GM15510 (cell line): ENCODE data around the gene PPP2R2B.

Experiments
- POLR2A ChIP-seq: IDR thresholded peaks from 3 replicates; pipeline ENCODE4 v1.6.1; 2011; ENCODE audit warnings: borderline replicate concordance; ENCODE audit not compliant: insufficient read length; ENCODE audit errors: extremely low read depth

Gene PPP2R2B

DNA sequence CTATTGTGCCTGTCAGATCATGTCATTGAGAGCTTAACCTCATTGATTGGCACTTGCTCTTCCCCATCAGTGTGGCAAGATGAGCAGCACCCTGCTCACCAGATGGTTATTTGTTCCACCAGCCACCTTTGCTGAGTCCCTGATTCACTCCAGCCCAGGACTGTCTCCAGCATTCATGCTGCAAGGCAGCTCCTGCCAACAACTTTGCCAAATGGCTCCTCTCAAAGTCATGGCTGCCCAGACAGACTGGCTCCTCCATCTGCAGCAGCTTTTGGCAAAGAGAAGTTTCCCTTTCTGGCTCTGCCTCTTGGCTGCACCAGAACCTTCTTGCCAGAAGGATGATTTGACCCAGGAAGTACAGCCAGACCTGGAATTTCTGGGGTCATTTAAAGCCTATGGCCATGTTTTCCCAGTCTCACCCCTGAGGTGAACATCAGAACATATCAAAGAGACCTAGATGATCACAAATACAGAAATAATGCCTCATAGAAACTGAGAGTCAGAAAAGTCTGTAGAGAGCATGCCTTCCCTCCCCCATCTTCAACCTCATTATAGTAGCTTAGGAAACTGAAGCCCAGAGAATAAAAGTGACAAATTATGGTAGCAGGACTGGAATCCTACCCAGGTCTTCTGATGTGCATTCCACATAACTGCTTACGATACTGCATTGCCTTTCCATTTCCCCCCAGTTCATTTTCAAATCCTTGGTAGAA lies 10.4 kb downstream of the PPP2R2B start:
- no peak for TF ChIP-seq POLR2A

DNA sequence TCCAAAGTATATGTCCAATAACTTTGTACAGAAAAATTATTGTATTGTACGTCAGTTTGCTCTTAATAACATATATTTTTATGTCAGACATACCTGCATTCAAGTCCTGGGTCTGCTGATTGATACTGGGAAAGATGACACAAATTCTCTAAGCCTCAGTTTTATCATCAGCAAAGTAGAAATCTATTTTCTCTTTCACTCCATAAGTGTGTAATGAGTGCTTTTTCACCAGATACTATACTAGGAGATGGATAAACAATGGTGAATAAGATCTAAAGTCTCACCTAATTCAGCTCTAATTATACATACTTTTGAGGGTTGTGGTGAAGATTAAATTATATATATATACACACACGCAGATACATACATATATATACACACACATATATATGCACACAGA lies 12.3 kb downstream of the PPP2R2B start:
- TF ChIP-seq POLR2A, result no peak

GRCh38 chr5:146862641-146863040 lies 15.9 kb downstream of the PPP2R2B start:
- no peak for TF ChIP-seq POLR2A

DNA sequence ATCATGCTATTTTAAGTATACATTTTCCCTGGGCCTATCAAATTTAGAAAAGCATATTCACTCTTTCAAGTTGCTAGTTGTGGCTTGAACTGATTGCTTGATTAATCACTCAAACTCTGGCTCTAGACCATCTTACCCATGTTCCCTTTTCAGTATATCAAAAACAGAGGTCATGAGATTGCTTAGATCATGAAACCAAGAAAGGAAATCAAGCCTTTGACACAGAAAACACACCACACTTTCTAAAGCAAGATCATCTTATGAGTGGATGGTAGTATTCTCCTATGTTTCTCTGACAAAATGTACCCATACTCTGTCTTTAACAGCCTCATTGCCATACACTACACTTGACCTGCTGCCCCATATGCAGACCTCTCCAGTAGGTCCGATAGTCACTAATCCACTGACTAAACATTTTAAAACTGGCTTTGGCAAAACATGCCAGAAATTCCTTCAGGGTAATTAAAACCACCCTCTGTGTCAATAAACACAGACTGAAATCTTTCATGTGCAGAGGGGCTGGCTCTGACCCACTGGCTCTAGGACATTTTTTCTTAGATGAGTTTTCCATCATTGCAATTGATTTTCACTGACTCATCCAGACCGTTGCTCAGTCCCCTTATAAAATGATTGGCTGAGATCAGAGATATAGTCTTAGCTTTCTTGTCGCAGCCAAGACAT lies 18.2 kb downstream of the PPP2R2B start:
- no peak for TF ChIP-seq POLR2A

- TF ChIP-seq POLR2A, result no peak
Observed at GRCh38 chr5:146852089-146852488, 26.5 kb downstream of the PPP2R2B start.

DNA sequence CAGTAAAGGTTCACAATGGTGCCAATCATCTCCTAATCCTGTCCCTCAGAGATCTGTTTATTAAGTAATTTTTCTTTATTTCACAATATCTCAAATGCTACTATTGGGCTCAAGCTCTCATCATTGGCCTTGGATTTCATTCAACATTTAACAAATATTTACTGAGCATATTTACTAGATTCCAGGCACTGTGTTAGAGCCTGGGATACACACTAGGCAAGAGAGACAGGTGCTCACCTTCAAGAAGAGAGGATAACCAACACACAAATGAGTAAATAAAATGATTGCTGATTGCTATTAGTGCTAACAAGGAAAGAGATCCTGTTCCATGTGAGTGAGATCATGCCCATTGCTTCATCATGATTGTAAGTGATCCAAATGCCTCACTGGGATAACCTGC lies 27.4 kb downstream of the PPP2R2B start:
- no peak for TF ChIP-seq POLR2A

DNA sequence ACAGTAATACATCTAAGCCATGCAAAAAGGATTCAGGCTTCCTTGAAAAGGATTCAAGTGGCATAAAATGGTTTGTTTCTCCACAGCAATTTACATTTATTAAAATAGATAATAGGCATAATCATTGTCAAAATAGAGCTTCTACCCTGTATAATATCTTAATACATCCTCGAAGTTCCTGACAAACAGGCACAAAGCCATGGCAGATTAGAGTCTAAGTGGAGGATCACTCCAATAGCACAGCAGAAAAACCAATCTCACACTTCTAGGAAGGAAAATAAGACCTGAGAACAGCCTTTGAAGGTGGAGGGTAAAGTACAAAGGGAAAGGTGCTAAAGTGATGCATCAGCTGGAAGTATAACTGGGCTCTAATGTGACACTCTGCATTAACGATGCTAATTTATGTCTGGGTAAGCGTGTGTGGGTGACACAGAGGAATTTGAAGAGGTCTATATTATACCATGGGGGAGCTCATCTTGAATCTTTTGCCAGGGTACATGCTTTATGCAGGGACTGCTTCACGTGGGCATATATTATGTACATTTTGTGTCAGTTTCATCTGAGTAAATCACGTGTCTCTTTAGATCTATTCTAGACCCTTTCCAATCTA lies 28.8 kb downstream of the PPP2R2B start:
- TF ChIP-seq POLR2A, result no peak

DNA sequence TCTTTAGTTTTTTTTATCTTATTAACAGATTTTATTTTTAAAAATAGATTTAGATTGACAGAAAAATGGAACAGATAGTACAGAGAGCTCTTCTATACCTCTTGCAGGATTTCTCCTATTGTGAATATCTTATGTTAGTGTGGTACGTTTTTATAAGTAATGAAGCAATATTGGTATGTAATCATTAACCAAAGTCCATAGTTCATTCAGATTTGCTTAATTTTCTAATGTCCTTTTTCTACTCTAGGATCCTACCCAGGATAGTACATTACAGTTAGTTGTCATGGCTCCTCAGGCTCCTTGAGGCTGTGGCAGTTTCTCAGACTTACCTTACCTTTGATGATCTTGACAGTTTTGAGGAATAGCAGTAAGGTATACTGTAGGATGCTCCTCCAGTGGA lies 30.4 kb downstream of the PPP2R2B start:
- no peak for TF ChIP-seq POLR2A

- TF ChIP-seq POLR2A, result no peak
Observed at GRCh38 chr5:146840016-146840415, 38.5 kb downstream of the PPP2R2B start.

DNA sequence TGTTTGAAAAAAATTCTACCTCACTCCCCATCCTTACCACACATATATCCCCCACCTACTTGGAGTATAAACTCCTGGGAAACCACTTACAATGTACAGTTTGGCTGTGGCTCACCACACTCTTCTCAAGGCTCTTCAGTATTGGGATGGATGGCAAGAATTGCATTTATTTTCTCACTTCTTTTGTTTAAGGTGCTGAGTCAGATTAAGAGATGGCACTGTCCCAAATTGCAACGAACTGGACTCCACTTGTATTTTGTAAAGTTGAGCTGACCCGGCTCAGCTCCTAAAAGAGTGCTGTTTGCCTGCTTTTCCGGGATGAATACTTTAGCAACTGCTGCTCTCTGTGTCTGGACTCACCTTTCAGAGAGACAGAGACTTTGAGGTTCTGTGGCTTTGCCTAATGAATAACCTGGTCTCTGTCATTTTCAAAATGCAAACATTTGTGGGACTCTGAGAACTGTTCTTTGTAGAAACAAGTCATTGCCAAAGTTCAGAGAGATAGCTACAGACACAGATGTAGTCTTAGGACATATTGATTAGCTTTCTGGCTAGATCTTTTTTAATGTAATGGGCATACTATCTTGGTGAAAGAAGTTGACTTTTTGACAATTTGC lies 42.2 kb downstream of the PPP2R2B start:
- TF ChIP-seq POLR2A, result no peak

GRCh38 chr5:146832985-146833732 lies 45.4 kb downstream of the PPP2R2B start:
- TF ChIP-seq POLR2A, result no peak

GRCh38 chr5:146828385-146828784 lies 50.2 kb downstream of the PPP2R2B start:
- TF ChIP-seq POLR2A, result no peak

DNA sequence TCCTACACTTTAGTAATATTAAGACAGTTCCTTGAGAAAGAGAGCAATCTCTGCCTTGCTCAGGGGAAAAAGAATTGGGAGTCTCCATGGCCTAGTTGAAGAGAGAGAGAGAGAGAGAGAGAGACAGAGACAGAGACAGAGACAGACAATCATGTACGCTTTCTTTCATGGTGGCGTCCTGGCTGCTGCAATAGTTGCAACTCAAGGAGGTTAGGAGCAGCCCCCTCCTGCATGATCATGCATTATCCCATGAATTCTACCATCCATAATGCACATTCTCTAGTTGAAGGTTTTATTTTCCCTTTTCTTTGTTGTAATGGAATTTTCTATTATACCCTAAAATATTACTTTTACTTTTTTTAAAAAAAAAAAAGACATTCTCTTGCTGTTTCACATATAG lies 50.7 kb downstream of the PPP2R2B start:
- no peak for TF ChIP-seq POLR2A

DNA sequence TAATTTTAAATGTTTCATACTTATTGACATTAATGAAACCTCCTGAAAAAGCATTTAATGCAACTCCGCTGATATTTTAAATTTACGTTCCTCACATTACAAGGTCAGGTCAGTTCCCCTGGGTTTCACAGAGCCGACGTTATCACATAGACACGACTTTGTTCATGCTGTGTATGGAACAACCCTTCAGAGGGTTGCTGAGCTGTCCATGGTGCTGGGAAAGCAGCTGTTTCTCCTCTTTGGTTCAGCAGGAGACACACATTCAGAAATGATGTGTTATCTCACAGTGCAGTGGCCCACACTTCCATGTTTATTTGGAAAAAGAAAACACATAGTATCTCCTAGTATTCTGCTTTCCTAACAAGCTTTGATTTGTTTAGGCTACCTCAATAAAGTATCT lies 53.5 kb downstream of the PPP2R2B start:
- TF ChIP-seq POLR2A, result no peak

GRCh38 chr5:146821732-146822131 lies 56.8 kb downstream of the PPP2R2B start:
- no peak for TF ChIP-seq POLR2A
